K562 (cell line): ENCODE results near the gene SMIM13. TPM values are rescaled to one million over a fixed set of nuclear protein-coding genes. Genes with fewer than 3 reads are reported as not detected.

ENCODE experiments used
- CCNT2 ChIP-seq: IDR thresholded peaks from 2 replicates; pipeline ENCODE4 v1.6.1; 2011; ENCODE audit warnings: borderline replicate concordance, low read depth, mild to moderate bottlenecking, moderate library complexity, mixed read lengths, low read length; ENCODE audit not compliant: insufficient read length; ENCODE audit errors: extremely low read depth
- ELF1 ChIP-seq: fragments of 200-800 bp; sonication (Bioruptor generic); IDR thresholded peaks from 2 replicates; pipeline ENCODE4 v1.6.1; 2016; ENCODE audit warnings: missing genetic modification characterization, missing compliant biosample characterization
- EZH2 ChIP-seq: IDR thresholded peaks from 2 replicates; pipeline ENCODE4 v1.6.1; 2012; ENCODE audit warnings: low read depth, mild to moderate bottlenecking, inconsistent platforms, low read length, borderline replicate concordance
- LEF1 ChIP-seq: fragments of 450-650 bp; IDR thresholded peaks from 2 replicates; pipeline ENCODE4 v1.6.1; 2016; ENCODE audit warnings: mild to moderate bottlenecking
- MAFK ChIP-seq: IDR thresholded peaks from 2 replicates; pipeline ENCODE4 v1.6.1; 2011; ENCODE audit warnings: low read length, improper control_type of control experiment
- MAZ ChIP-seq, 2 experiments: fragments of 450-650 bp in 1 of 2; sonication (generic) in 1 of 2; formaldehyde crosslinking; IDR thresholded peaks in 1 of 2; conservative IDR thresholded peaks in 1 of 2; 2 replicates each; pipeline versions ENCODE4 v1.4.0 to v1.5.0; 2020; ENCODE audit warnings: mild to moderate bottlenecking in 1 of 2, missing genetic modification reagents in 1 of 2
- MIER1 ChIP-seq: fragments of 450-650 bp; IDR thresholded peaks from 2 replicates; pipeline ENCODE4 v1.6.1; 2016; ENCODE audit warnings: antibody characterized with exemption, mild to moderate bottlenecking, low read depth
- NCOA1 ChIP-seq: fragments of 450-650 bp; IDR thresholded peaks from 2 replicates; pipeline ENCODE4 v1.6.1; 2016; ENCODE audit warnings: low read depth
- NCOA2 ChIP-seq, 2 experiments: fragments of 450-650 bp; IDR thresholded peaks; 2 replicates each; pipeline ENCODE4 v1.6.1; 2018; ENCODE audit warnings: mild to moderate bottlenecking in 2 of 2, moderate library complexity in 1 of 2; ENCODE audit not compliant: partially characterized antibody in 2 of 2
- NR3C1 ChIP-seq: sonication (generic); formaldehyde crosslinking; IDR thresholded peaks from 2 replicates; pipeline ENCODE4 v1.8.1; 2022; ENCODE audit warnings: missing genetic modification reagents
- ZBTB17 ChIP-seq: fragments of 450-650 bp; formaldehyde crosslinking; IDR thresholded peaks from 2 replicates; pipeline ENCODE4 v1.4.0; 2020; ENCODE audit warnings: mild to moderate bottlenecking
- ZBTB7A ChIP-seq: IDR thresholded peaks from 2 replicates; pipeline ENCODE4 v1.6.1; 2011; ENCODE audit warnings: low read depth, mild to moderate bottlenecking, low read length, moderate library complexity, borderline replicate concordance; ENCODE audit not compliant: control insufficient read depth
- ZNF318 ChIP-seq, 2 experiments: fragments of 450-650 bp; IDR thresholded peaks; 2 replicates each; pipeline ENCODE4 v1.6.1; 2016; ENCODE audit warnings: mild to moderate bottlenecking in 2 of 2, borderline replicate concordance in 1 of 2, low read depth in 1 of 2, moderate library complexity in 1 of 2
- polyA plus RNA-seq, 8 experiments: library from polyadenylated mRNA; depleted of rRNA in 4 of 8; stranded (reverse) in 5 of 8; unstranded in 3 of 8; fragments of >200 nt; fragmentation: Nextera tagmentation in 2 of 8; fragmentation: Illumina TruSeq in 1 of 8; extraction: Ambion mirVana in 2 of 8; extraction: Trizol in 1 of 8; gene quantifications; 2 replicates each; pipeline versions ENCODE4 v1.2.1 to v1.2.3, GENCODE V29; 2011 to 2014; ENCODE audit warnings: inconsistent platforms in 1 of 8, missing spikeins in 1 of 8
- total RNA-seq, 7 experiments: library from RNA; depleted of rRNA in 6 of 7; stranded (reverse); fragments of >200 nt in 6 of 7; fragmentation: Illumina TruSeq in 2 of 7; extraction: Trizol in 2 of 7; gene quantifications; 2 replicates each; pipeline versions ENCODE4 v1.2.1 to v1.2.3, GENCODE V29; 2011 to 2021; ENCODE audit warnings: low replicate concordance in 1 of 7
- TF ChIP-seq, protein P1 (sequence below): sonication (generic); IDR thresholded peaks from 2 replicates; pipeline ENCODE4 v1.6.1; 2016
- TF ChIP-seq, protein P2 (sequence below): sonication (generic); formaldehyde crosslinking; IDR thresholded peaks from 2 replicates; pipeline ENCODE4 v1.8.1; 2023; ENCODE audit warnings: mild to moderate bottlenecking, missing genetic modification reagents, moderate library complexity
- TF ChIP-seq, protein P3 (sequence below): fragments of 250-450 bp; sonication (Bioruptor Pico); IDR thresholded peaks from 2 replicates; pipeline ENCODE4 v1.5.0; 2022; ENCODE audit warnings: mild to moderate bottlenecking

Gene SMIM13
- total and polyA plus RNA-seq, 9 of the 15 experiments (the other 6 are each of a cell fraction or from before 2014, with no cell fraction given): 5.5 to 24.8 (median 11.7) TPM

DNA sequence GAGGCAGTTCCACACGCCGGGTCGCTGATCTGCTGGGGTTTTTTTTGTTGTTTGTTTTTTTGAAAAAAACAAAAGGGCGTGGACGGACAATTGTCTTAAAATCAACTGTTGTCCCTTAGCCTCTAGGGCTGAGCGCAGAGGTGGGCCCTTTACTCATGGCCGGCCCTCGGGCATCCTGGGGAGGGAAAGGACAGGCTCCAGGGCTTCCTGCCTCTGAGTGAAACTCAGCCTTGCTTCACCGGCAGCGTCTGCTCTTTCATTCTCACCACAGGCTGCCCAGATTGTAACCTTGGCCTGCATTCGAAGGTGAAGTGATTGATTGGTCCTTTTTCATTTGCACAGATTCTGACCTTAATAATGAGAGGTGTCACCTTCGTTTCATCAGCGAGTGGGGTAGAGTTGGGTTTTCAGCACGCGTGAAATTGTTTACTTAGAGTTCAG, 797 bp downstream of the SMIM13 start (continued):
- TF ChIP-seq NR3C1 (CRISPR knock-in tag): no peak
- TF ChIP-seq EZH2: no peak
- TF ChIP-seq MAZ (CRISPR knock-in tag; conservative IDR thresholded peaks at IDR 0.05 in 1 of 2, IDR thresholded peaks at IDR 0.05 in 1 of 2): peak in 1 of 2 experiments; percentile 44; a peak in 1 of 4 replicates
- TF ChIP-seq NCOA1: no peak
- TF ChIP-seq, protein P1, sequence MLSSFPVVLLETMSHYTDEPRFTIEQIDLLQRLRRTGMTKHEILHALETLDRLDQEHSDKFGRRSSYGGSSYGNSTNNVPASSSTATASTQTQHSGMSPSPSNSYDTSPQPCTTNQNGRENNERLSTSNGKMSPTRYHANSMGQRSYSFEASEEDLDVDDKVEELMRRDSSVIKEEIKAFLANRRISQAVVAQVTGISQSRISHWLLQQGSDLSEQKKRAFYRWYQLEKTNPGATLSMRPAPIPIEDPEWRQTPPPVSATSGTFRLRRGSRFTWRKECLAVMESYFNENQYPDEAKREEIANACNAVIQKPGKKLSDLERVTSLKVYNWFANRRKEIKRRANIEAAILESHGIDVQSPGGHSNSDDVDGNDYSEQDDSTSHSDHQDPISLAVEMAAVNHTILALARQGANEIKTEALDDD: no peak
- 0 out of 2 replicates have a peak, but pooled peaks have one; percentile 17 for TF ChIP-seq LEF1
- TF ChIP-seq NCOA2 (IDR thresholded peaks at IDR 0.05; ENCODE audit: partially characterized antibody in 2 of 2): no peak
- no peak for TF ChIP-seq MAFK
- no peak for TF ChIP-seq MIER1
- TF ChIP-seq, protein P2, sequence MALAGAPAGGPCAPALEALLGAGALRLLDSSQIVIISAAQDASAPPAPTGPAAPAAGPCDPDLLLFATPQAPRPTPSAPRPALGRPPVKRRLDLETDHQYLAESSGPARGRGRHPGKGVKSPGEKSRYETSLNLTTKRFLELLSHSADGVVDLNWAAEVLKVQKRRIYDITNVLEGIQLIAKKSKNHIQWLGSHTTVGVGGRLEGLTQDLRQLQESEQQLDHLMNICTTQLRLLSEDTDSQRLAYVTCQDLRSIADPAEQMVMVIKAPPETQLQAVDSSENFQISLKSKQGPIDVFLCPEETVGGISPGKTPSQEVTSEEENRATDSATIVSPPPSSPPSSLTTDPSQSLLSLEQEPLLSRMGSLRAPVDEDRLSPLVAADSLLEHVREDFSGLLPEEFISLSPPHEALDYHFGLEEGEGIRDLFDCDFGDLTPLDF: no peak
- no peak for TF ChIP-seq ELF1 (tag)
- 0 out of 2 replicates have a peak, but pooled peaks have one; percentile 21 for TF ChIP-seq ZBTB17 (CRISPR knock-in tag)
- TF ChIP-seq ZBTB7A: no peak
- no peak for TF ChIP-seq CCNT2
- TF ChIP-seq ZNF318 (IDR thresholded peaks at IDR 0.05; ENCODE audit: borderline replicate concordance in 1 of 2, low read depth in 1 of 2): no peak
- TF ChIP-seq, protein P3, sequence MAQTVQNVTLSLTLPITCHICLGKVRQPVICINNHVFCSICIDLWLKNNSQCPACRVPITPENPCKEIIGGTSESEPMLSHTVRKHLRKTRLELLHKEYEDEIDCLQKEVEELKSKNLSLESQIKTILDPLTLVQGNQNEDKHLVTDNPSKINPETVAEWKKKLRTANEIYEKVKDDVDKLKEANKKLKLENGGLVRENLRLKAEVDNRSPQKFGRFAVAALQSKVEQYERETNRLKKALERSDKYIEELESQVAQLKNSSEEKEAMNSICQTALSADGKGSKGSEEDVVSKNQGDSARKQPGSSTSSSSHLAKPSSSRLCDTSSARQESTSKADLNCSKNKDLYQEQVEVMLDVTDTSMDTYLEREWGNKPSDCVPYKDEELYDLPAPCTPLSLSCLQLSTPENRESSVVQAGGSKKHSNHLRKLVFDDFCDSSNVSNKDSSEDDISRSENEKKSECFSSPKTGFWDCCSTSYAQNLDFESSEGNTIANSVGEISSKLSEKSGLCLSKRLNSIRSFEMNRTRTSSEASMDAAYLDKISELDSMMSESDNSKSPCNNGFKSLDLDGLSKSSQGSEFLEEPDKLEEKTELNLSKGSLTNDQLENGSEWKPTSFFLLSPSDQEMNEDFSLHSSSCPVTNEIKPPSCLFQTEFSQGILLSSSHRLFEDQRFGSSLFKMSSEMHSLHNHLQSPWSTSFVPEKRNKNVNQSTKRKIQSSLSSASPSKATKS (CRISPR knock-in tag): no peak
